ENCODE measurements around the gene NF2.

The NF2 gene

GRCh38 chr22:29726106-29726505 is 122.7 kb downstream of the NF2 start:
- no peak overlapping the region for H3K4me2 ChIP-seq (ENCODE audit: low read length)
- H3K36me3 ChIP-seq (ENCODE audit: control insufficient read depth, low read length), result no peaks in the 10 kb centered on the region
- H3K4me1 ChIP-seq (ENCODE audit: control insufficient read depth, low read length), result no peaks in the 10 kb centered on the region
- H4K20me1 ChIP-seq (ENCODE audit: control insufficient read depth, insufficient read depth, low read depth, low read length), result no peaks in the 10 kb centered on the region
- no peaks in the 10 kb centered on the region for H3K79me2 ChIP-seq (ENCODE audit: control insufficient read depth, low read length)
- H3K27ac ChIP-seq (ENCODE audit: low read depth, low read length), result no peak overlapping the region
- H3K4me3 ChIP-seq (ENCODE audit: low read length), result no peak overlapping the region
- no peaks in the 10 kb centered on the region for H3F3A ChIP-seq (ENCODE audit: control insufficient read depth, insufficient read depth)
- no peaks in the 10 kb centered on the region for H3K27me3 ChIP-seq (ENCODE audit: control insufficient read depth, low read length)
- no peaks in the 10 kb centered on the region for H3K9me3 ChIP-seq (ENCODE audit: control insufficient read depth, insufficient read depth, low read length)
- H3K9me2 ChIP-seq (replicated peaks; ENCODE audit: control insufficient read depth, low read length), result no peaks in the 10 kb centered on the region
- no peak for TF ChIP-seq CTCF (IDR thresholded peaks at IDR 0.05; ENCODE audit: low read depth, low read length, poor library complexity, severe bottlenecking)
- TF ChIP-seq EZH2phosphoT487 (IDR thresholded peaks at IDR 0.05; ENCODE audit: borderline replicate concordance, low read length), result no peak

- no peak overlapping the region for H3K4me2 ChIP-seq (ENCODE audit: low read length)
- no peak overlapping the region for H3K4me3 ChIP-seq (ENCODE audit: low read length)
- H3K27ac ChIP-seq (ENCODE audit: low read depth, low read length), result no peak overlapping the region
- no peaks in the 10 kb centered on the region for H4K20me1 ChIP-seq (ENCODE audit: control insufficient read depth, insufficient read depth, low read depth, low read length)
- H3K9me3 ChIP-seq (ENCODE audit: control insufficient read depth, insufficient read depth, low read length), result no peaks in the 10 kb centered on the region
- no peaks in the 10 kb centered on the region for H3K79me2 ChIP-seq (ENCODE audit: control insufficient read depth, low read length)
- no peaks in the 10 kb centered on the region for H3K9me2 ChIP-seq (replicated peaks; ENCODE audit: control insufficient read depth, low read length)
- no peaks in the 10 kb centered on the region for H3K4me1 ChIP-seq (ENCODE audit: control insufficient read depth, low read length)
- no peaks in the 10 kb centered on the region for H3F3A ChIP-seq (ENCODE audit: control insufficient read depth, insufficient read depth)
- no peaks in the 10 kb centered on the region for H3K27me3 ChIP-seq (ENCODE audit: control insufficient read depth, low read length)
- no peaks in the 10 kb centered on the region for H3K36me3 ChIP-seq (ENCODE audit: control insufficient read depth, low read length)
- no peak for TF ChIP-seq EZH2phosphoT487 (IDR thresholded peaks at IDR 0.05; ENCODE audit: borderline replicate concordance, low read length)
- no peak for TF ChIP-seq CTCF (IDR thresholded peaks at IDR 0.05; ENCODE audit: low read depth, low read length, poor library complexity, severe bottlenecking)
Measured at GRCh38 chr22:29726512-29727130, 123.2 kb downstream of the NF2 start.

- H3K4me2 ChIP-seq (ENCODE audit: low read length), result no peak overlapping the region
- no peaks in the 10 kb centered on the region for H3K79me2 ChIP-seq (ENCODE audit: control insufficient read depth, low read length)
- no peaks in the 10 kb centered on the region for H3F3A ChIP-seq (ENCODE audit: control insufficient read depth, insufficient read depth)
- H3K9me3 ChIP-seq (ENCODE audit: control insufficient read depth, insufficient read depth, low read length), result no peaks in the 10 kb centered on the region
- no peaks in the 10 kb centered on the region for H4K20me1 ChIP-seq (ENCODE audit: control insufficient read depth, insufficient read depth, low read depth, low read length)
- no peaks in the 10 kb centered on the region for H3K9me2 ChIP-seq (replicated peaks; ENCODE audit: control insufficient read depth, low read length)
- H3K36me3 ChIP-seq (ENCODE audit: control insufficient read depth, low read length), result no peaks in the 10 kb centered on the region
- H3K4me1 ChIP-seq (ENCODE audit: control insufficient read depth, low read length), result no peaks in the 10 kb centered on the region
- H3K4me3 ChIP-seq (ENCODE audit: low read length), result no peak overlapping the region
- no peak overlapping the region for H3K27ac ChIP-seq (ENCODE audit: low read depth, low read length)
- no peaks in the 10 kb centered on the region for H3K27me3 ChIP-seq (ENCODE audit: control insufficient read depth, low read length)
- TF ChIP-seq CTCF (IDR thresholded peaks at IDR 0.05; ENCODE audit: low read depth, low read length, poor library complexity, severe bottlenecking) (peak; percentile 46), EZH2phosphoT487 (IDR thresholded peaks at IDR 0.05; ENCODE audit: borderline replicate concordance, low read length) (no peak)
Measured at GRCh38 chr22:29727131-29727523, 123.7 kb downstream of the NF2 start.
